ENCODE results near the gene PDE10A.

Gene PDE10A

DNA sequence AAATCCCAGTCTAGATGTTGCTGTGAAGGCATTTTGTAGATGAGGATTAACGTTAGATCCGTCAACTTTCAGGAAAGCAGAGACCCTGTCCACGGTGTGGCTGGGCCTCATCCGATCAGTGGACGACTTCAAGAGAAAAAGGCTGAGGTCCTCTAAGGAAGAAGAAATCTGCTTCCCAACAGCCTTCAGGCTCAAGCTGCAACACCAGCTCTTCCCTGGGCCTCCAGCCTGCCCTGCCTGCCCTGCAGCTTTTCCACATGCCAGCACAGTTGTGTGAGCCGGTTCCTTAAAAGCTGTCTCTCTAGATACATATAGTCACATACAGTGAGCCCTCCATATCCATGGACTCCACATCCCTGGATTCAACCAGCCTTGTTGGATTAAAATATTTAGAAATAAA lies 14.1 kb upstream of the PDE10A start:
- no peak for DNase-seq

- no peak for DNase-seq
These were observed 13.5 kb upstream of the PDE10A start for GRCh38 chr6:165676435-165677068.

GRCh38 chr6:165675120-165675519 lies 12.1 kb upstream of the PDE10A start:
- no peak for DNase-seq

DNA sequence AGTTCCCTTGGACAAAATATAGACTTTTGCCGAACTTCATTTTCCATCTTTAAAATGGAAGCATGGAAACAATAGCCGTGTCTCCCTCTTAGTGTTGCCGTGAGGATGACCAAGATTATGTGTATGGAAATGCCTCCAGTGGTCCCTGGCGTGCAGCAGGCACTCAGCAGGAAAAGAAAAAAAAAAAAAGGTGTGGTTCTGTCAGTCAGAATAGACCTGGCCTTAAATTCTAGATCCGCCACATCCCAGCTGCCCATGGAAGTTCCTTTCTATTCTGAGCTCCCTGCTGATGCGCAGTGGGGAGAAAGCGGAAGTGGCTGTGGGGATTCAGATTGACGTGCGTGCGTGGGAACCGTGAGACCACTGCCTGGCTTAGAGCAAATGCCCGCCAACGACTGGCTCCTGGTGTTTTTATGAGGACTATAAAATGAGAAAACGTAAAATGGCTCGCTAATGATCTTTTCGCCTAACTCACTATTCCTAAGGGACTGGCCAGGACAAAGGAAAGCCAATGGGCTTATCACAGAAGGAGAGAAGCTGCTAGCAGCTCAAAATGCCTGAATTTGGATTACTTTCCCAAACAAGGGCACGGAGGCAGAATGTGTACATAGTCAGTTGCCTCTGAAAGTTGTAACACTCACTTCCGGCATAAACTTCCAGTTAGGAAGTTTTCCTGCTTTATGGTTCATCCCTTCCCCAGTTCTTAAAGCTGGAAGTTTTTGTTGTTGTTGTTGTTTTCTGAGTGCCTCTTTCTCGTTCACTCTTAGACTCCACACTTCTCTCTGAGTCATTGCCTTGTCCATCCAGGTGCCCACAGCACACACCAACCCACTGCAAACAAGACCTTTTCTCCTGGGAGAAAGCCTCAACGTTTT lies 11.4 kb upstream of the PDE10A start:
- no peak for DNase-seq

DNA sequence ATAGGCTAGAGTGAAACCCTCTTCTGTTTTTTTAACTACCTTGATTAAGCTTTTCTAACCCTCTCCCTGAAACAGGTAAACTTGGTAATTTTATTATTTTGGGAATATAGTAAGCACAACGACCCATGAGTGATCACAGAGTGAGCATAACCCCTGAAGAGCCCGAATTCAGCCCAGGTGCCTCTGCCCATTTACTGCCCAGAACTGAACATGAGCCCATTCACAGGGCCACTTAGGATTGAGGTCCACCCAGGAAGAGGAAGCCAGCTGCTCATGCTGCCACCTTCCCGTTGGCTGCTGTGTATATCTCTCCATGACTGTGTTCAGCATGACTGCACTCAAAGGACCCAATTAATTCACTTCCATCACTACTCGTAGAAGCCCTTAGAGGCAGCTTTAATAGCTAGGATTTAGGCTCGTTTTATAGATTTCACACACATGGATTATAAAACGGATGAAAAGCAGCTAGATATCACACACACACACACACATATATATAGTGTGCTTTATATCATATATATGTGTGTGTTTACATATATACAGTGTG lies 8.3 kb upstream of the PDE10A start:
- DNase-seq: no peak

- no peak for DNase-seq
These were observed 5.9 kb upstream of the PDE10A start for GRCh38 chr6:165668951-165669350.

- DNase-seq: no peak
These were observed 2.3 kb upstream of the PDE10A start for GRCh38 chr6:165665384-165665672.

- no peak for DNase-seq
These were observed 1.7 kb upstream of the PDE10A start for GRCh38 chr6:165664559-165665383.

GRCh38 chr6:165663736-165664558 lies 906 bp upstream of the PDE10A start:
- peak; percentile 39 for DNase-seq

GRCh38 chr6:165663377-165663735 lies 315 bp upstream of the PDE10A start:
- no peak for DNase-seq

GRCh38 chr6:165662041-165662748 lies 846 bp downstream of the PDE10A start:
- no peak for DNase-seq

GRCh38 chr6:165661664-165662025 lies 1.4 kb downstream of the PDE10A start:
- no peak for DNase-seq

DNA sequence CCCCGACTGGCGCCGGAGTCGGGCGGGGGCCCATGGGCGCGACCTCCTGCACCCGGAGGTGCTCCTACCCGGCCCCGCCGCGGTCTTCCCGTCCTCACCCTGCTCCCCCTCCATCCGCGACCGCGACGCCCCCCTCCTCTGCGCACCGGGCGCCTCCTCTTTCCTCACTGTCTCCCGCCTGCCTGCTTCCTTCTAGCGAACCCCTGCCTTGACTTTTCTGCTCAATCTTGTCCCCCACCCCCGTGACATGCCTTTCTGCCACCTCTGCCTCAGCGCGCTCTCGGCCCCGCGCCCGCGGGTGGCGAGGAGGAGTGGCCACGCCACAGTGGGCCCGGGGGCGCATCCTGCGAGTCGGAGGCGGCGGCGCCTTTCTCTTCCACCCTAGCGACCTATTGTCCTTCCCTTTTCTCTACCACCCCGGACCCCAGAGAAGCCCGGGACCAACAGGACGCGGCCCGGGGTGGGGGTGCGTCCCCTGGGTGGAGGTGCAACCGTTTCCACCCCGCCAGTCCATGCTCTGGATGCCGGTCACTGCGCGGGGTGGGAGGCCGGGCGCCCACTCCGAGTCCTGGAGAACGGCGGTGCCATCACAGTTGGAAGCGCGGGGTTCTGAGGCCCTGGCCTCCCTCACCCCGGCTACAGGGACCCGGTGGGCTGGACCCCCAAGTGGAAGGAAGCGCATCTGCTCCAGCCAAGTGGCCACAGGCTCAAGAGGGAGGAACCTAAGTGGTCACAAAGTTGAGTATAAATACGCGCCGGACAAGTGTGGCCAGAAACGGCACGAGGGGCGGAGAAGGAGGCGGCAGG lies 2.0 kb downstream of the PDE10A start:
- no peak for DNase-seq

- no peak for DNase-seq
These were observed 2.8 kb downstream of the PDE10A start for GRCh38 chr6:165659945-165660856.

DNA sequence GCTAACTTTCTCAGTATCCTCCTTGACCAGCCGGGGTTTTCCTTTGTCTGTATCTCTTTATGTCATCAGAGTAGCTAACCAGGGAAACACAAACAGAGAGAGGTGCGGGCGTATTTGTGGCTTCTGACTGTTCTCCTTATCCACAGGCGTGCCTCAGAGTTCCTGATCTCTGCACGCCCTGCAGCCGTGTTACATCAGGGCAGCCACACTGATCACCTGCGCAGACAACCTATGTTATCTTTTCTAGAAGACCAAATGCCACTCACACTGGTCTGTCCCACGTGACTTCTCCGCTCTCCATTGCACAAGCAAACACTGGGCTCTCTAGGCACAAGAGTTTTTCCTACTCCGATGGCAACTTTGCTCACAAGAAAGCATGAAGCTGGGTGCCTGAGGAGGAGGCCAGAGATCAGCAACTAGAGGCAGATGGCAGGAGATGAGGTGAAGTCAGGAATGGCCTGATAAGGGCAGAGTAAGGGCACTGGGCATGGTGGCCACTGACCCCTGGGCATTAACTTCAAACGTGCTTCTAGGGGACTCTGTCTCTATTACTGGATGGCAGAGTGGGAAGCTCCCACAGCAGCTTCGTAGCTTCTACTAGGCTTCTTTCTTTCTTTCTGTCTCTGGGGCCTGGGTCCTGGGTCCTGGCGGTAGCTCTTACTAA lies 4.5 kb downstream of the PDE10A start:
- no peak for DNase-seq

DNA sequence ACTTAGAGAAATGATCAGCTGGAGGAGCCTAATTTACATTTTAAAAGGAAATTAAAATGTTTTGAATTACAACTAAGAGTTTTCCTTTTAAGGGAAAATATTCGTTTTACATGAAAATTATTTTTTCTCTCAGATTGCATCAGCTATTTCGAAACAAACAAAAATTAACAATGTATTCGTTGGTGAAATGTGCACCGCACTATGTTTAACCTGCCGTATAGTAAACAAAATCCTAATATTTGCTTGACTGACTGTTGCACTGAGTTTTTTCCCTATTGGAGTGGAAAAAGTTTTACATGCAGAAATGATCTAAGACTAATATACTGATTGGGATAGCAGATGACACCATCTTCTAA lies 5.7 kb downstream of the PDE10A start:
- DNase-seq: no peak

GRCh38 chr6:165656581-165657324 lies 6.3 kb downstream of the PDE10A start:
- no peak for DNase-seq

- DNase-seq: no peak
These were observed 7.8 kb downstream of the PDE10A start for GRCh38 chr6:165655191-165655590.

DNA sequence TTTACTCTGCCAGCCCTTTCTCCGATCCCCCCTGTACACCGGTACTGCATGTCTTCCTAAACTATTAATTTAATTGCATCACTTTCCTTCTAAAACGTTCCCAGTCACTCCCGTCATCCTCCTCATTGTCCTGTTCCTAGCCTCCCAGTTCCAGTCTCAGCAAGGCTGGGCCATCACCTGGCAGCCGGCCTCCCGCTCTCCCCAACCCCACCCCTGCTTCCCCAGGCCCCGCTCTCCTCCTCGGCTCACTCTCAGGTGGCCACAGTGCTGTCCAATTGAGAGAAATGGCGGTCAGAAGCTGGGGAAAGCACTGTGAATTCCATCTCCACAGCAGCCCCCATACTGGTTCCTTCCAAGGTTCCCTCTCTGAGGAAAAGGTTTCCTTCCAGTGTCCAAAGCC lies 8.9 kb downstream of the PDE10A start:
- DNase-seq: no peak

Measured in 8988T (cell line).